Gastroesophageal sphincter (tissue), 3 donors: ENCODE data around the gene C22orf15.

Experiments used
- POLR2AphosphoS5 ChIP-seq: sonication (generic); formaldehyde crosslinking; IDR thresholded peaks from one replicate; pipeline ENCODE4 v1.6.1; 2017; ENCODE audit warnings: antibody characterized with exemption
- TF ChIP-seq, protein P1 (sequence below), 4 experiments: fragments of 200-600 bp in 2 of 4; fragments of 450-650 bp in 2 of 4; sonication (generic) in 1 of 4; IDR thresholded peaks; one replicate each; pipeline ENCODE4 v1.5.1; 2017 to 2019; ENCODE audit warnings: antibody characterized with exemption in 4 of 4, mild to moderate bottlenecking in 2 of 4, moderate library complexity in 2 of 4

DNA sequence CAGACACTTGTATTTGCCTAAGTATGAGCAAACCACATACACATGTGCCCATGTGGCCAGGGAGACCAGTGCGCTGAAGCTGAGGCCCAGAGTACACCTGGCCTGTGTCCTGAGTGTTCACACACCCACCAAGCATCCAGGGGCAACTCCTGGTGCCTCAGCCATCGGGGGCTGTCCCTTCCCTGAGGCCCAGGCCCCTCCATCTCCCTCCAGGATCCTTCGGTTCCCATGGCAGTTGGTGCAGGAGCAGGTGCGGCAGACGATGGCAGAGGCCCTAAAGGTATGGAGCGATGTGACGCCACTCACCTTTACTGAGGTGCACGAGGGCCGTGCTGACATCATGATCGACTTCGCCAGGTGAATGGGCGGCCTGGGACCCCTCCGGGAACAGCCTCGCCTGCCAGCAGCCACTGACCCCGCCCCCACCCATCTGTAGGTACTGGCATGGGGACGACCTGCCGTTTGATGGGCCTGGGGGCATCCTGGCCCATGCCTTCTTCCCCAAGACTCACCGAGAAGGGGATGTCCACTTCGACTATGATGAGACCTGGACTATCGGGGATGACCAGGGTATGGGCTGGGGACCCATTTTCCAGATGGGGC is 17.5 kb downstream of the C22orf15 start:
- no peak for TF ChIP-seq POLR2AphosphoS5
- TF ChIP-seq, protein P1, sequence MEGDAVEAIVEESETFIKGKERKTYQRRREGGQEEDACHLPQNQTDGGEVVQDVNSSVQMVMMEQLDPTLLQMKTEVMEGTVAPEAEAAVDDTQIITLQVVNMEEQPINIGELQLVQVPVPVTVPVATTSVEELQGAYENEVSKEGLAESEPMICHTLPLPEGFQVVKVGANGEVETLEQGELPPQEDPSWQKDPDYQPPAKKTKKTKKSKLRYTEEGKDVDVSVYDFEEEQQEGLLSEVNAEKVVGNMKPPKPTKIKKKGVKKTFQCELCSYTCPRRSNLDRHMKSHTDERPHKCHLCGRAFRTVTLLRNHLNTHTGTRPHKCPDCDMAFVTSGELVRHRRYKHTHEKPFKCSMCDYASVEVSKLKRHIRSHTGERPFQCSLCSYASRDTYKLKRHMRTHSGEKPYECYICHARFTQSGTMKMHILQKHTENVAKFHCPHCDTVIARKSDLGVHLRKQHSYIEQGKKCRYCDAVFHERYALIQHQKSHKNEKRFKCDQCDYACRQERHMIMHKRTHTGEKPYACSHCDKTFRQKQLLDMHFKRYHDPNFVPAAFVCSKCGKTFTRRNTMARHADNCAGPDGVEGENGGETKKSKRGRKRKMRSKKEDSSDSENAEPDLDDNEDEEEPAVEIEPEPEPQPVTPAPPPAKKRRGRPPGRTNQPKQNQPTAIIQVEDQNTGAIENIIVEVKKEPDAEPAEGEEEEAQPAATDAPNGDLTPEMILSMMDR (IDR thresholded peaks at IDR 0.05), result no peak
